ENCODE data around the gene SMPX. TPM values are rescaled to one million over a fixed set of nuclear protein-coding genes. Genes with fewer than 3 reads are reported as not detected.

Gene SMPX
- total RNA-seq, 4 donors from 2014 or later: not detected

DNA sequence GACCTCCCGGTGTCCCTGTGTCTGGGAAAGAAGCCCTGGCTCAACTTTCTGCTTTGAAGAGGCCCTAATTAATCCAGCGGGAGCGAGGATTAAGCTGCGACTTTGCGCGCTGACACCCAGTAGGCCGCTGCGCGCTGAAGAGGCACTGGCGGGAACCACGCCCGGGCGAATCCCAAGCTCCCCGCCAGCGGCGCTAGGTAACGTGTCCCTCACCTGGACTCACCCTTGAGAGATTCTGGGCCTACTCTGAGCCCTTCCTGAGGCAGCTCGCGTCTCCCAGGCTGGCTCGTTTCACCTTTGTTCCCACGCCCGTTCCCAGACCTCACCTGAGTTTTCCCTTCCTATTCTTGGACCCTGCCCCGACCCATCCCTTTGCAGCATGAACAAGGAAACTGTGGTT is 99.2 kb downstream of the SMPX start:
- Histone ChIP-seq H3K27me3 (no peaks in the 10 kb centered on the region), H3K9me3 (no peaks in the 10 kb centered on the region), H3K36me3 (no peaks in the 10 kb centered on the region), H3K4me1 (no peaks in the 10 kb centered on the region), H3K4me3 (peak overlapping the region; percentile 28 to 58 (median 42)), H3K27ac (peak overlapping the region in 3 of 4 donors; percentile 72 to 82 (median 76))
- peak in 2 of 3 donors; percentile 71 to 76 for DNase-seq
- no peak for TF ChIP-seq CTCF (IDR thresholded peaks at IDR 0.05)
- TF ChIP-seq POLR2A (IDR thresholded peaks at IDR 0.05): peak; percentile 24 to 41

- H3K9me3 ChIP-seq: no peaks in the 10 kb centered on the region
- no peak for TF ChIP-seq CTCF (IDR thresholded peaks at IDR 0.05)
- no peak for TF ChIP-seq POLR2A (IDR thresholded peaks at IDR 0.05)
- peak in 2 of 3 donors; percentile 45 to 58 for DNase-seq
- no peaks in the 10 kb centered on the region for H3K4me1 ChIP-seq
- no peaks in the 10 kb centered on the region for H3K27me3 ChIP-seq
- H3K27ac ChIP-seq: peak within 1 kb of the TSS in 3 of 4 donors; percentile 72 to 82 (median 76)
- H3K4me3 ChIP-seq: peak within 1 kb of the TSS; percentile 28 to 58 (median 42)
- H3K36me3 ChIP-seq: no peaks in the 10 kb centered on the region
Observed at GRCh38 chrX:21658152-21658737, 99.7 kb downstream of the SMPX start, which contains the start of gene KLHL34. TSS of gene KLHL34 (minus strand) at chrX:21658330. CDS start at chrX:21657788, 542 bp downstream.

DNA sequence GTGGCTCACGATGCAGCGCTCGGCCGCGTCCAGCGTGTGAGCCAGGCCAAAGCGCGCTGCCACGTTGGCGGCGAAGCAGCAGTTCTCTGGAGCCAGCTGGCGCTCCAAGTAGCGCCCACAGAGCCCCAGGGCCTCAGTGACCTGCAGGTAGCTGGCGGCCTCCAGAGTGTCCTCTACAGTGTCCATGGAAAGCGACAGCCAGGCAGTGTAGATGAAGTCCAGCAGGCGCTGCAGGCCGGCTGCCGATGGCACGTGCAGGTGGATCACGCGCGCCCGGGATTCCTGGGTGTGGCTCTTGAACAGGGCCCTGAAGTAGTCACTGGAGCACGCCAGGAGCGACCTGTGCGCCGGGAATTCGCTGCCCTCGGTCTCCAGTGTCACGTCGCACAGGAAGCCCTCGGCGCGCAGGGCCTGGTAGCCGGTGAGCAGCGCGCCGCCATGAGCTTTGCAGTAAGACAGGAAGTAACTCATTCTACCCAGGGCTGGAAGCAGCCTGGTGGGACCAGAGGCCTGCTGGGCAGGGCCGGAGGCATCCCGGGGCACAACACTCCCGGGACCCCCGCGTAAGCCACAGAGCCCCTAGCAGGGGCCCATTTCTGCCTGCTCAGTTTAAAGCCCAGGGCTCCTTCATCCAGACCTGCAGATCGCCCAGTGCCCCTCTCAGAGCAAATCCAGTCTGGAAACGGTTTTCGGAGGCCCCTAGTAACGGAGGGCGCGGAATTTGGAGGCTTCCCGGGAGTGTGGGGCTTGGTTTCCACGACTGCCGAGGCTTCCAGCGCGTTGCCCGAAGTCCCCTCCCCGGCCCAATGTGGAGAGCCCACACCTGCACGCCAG is 100.4 kb downstream of the SMPX start:
- H3K27me3 ChIP-seq: no peaks in the 10 kb centered on the region
- no peak for DNase-seq
- no peaks in the 10 kb centered on the region for H3K9me3 ChIP-seq
- H3K27ac ChIP-seq: no peak overlapping the region
- H3K36me3 ChIP-seq: no peaks in the 10 kb centered on the region
- no peaks in the 10 kb centered on the region for H3K4me1 ChIP-seq
- H3K4me3 ChIP-seq: peak overlapping the region; percentile 28 to 58 (median 42)
- no peak for TF ChIP-seq CTCF (IDR thresholded peaks at IDR 0.05)
- TF ChIP-seq POLR2A (IDR thresholded peaks at IDR 0.05): no peak

DNA sequence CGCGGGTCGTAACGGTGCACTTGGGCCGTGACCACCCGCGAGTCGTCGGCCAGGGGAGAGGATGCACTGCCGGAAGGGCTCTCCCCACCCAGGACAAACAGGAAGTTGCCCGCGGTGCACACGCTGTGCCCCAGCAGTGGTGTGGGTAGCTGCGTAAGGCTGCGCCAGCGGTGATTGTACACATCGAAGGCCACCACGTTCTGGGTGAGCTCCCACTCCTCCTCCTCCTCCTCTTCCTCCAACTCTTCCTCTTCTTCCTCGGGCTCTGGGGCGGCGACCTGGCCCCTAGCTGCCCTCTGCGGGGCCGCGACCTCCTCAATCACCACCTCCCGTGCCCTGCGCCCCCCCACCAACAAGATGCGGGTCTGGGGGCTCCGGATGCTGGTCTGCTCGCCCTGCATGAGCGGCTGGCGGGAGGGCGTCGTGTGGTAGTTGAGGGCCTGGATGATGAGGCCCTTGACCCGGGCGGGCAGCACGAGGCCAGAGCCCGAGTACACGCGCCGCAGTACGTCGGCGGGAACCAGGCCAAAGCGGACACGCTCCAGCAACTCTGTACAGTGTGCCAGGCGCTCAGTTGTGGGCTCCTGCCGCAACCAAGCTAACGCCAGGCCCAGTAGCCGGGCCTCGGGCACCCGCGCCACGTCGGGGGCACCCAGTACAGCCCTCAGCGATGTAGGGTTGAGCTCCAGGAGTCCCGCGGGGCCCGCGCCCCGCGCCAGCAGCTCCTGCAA is 101.2 kb downstream of the SMPX start:
- H3K36me3 ChIP-seq: no peaks in the 10 kb centered on the region
- no peak overlapping the region for H3K27ac ChIP-seq
- TF ChIP-seq POLR2A (IDR thresholded peaks at IDR 0.05): no peak
- no peak for TF ChIP-seq CTCF (IDR thresholded peaks at IDR 0.05)
- H3K4me1 ChIP-seq: no peaks in the 10 kb centered on the region
- no peak for DNase-seq
- peak overlapping the region in 2 of 4 donors; percentile 5 to 15 for H3K4me3 ChIP-seq
- no peaks in the 10 kb centered on the region for H3K27me3 ChIP-seq
- no peaks in the 10 kb centered on the region for H3K9me3 ChIP-seq

Other genes with a start within 250 kb of the SMPX start
- 1 to 10 TPM; 1.7 to 5.8 (median 4.3) TPM for gene KLHL34, start 99.8 kb downstream of the SMPX start, total RNA-seq
- gene MBTPS2, start 81.5 kb upstream of the SMPX start, total RNA-seq: 1 to 10 TPM; 5.0 to 7.8 (median 5.1) TPM
- 10 to 100 TPM in 1 of 4 donors, 1 to 10 TPM in 2, under 1 TPM in 1; 0.35 to 17.3 (median 5.3) TPM for gene YY2, start 97.9 kb upstream of the SMPX start, total RNA-seq
- gene SMS, start 182.6 kb upstream of the SMPX start, total RNA-seq: 10 to 100 TPM; 28.2 to 38.0 (median 30.1) TPM